ENCODE results near the gene CHRNA3.

DNA sequence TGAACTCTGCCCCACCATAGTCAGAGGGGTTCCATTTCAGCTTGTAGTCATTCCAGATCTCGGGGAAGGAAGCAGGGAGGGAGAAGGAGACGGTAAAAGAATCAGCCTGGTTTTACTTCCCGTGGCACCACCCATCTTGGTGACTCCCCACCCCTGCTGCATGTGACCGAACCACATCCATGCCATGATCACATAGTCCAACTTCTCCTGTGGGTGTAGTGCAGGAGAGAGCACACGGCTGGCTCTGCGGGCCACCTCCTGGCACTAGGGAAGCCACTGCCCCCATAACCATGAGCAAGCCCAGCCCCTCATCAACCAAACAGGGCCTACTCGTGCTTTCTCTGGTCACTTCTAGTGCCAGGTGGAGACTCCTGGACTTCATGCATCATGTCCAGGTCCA lies 3.7 kb downstream of the CHRNA3 start:
- TF ChIP-seq, protein P1, sequence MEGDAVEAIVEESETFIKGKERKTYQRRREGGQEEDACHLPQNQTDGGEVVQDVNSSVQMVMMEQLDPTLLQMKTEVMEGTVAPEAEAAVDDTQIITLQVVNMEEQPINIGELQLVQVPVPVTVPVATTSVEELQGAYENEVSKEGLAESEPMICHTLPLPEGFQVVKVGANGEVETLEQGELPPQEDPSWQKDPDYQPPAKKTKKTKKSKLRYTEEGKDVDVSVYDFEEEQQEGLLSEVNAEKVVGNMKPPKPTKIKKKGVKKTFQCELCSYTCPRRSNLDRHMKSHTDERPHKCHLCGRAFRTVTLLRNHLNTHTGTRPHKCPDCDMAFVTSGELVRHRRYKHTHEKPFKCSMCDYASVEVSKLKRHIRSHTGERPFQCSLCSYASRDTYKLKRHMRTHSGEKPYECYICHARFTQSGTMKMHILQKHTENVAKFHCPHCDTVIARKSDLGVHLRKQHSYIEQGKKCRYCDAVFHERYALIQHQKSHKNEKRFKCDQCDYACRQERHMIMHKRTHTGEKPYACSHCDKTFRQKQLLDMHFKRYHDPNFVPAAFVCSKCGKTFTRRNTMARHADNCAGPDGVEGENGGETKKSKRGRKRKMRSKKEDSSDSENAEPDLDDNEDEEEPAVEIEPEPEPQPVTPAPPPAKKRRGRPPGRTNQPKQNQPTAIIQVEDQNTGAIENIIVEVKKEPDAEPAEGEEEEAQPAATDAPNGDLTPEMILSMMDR (IDR thresholded peaks at IDR 0.05) = no peak
- no peak for TF ChIP-seq EP300 (IDR thresholded peaks at IDR 0.05; ENCODE audit: low read depth)

All from transverse colon (tissue), 3 donors.